DMS153 (cell line): ENCODE results near the gene CCNY.
"Not testable (repeated sequence)": the region's sequence is repeated elsewhere in the genome, so short reads cannot be mapped to it uniquely, and the experiment has no call there.

Source experiments
- DNase-seq: peaks from one replicate; lab custom pipeline; 2025; lab: John Stamatoyannopoulos, UW

CCNY gene

DNA sequence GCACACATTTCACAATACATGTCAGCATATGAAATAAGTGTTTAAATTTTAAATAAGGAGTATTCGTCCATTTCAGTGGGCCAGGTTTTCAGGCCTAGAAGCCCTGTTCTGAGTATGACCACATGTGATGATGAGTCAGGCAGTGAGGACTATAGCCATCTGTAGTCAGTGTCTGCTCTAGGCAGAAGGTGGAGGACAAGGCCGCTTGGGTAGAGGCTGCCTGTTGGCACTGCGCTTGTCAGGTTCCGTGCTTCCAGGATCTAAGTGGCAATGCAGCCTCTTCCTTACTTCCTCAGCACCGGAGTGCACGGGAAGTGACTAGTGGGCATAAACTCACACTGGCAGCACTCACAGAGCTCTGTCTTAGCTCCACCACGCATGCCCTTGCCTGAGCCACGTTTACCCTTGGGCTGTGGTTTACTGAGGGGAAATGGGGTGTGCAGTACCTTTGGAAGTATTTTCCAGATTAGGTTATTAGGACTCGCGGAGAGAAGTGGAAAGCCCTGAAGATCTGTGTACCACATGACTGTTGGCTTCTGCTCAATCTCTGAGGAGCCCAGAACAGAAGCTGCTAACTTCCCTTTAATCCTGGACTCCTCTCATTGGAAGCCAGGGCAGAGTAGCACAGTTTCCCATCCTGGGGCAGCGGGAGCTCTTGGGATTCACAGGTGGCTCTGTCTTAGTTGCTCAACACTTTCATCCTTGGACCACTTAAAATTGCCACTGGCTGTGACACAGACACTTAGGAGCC is 181.3 kb downstream of the CCNY start:
- DNase-seq = no peak

DNA sequence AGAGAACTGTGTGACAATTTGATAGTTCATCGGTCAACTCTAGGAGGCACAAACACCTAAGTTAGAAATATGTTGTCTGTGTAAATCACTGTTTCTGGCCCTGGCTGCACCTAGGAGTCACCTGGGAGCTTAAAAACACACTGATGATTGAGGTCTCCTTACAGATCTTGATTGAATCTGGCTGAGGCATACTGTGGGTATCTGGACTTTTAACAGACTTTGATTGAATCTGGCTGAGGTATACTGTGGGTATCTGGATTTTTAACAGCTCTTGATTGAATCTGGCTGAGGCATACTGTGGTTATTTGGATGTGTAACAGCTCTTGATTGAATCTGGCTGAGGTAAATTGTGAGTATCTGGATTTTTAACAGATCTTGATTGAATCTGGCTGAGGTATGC is 181.9 kb downstream of the CCNY start:
- DNase-seq = not testable (repeated sequence)

DNA sequence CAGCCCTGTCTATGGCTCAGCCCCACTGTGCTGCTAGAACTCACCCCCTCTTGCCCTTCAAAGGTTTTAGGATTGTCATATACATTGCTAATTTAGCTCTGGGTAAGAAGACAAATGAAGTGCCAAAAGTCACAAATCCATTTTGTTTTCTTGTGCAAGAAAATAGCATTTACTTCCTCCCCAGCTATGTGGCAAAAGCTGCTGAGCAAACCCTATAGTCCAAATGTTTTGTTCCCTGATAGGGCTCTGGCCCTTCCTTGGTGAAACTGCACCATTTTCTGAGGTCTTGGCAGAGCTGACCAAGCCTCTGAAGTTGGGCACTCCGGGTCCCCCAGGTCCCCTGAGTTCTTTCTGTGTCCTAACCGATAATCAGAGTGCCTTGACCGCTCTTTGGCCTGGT is 184.7 kb downstream of the CCNY start:
- DNase-seq = no peak

DNA sequence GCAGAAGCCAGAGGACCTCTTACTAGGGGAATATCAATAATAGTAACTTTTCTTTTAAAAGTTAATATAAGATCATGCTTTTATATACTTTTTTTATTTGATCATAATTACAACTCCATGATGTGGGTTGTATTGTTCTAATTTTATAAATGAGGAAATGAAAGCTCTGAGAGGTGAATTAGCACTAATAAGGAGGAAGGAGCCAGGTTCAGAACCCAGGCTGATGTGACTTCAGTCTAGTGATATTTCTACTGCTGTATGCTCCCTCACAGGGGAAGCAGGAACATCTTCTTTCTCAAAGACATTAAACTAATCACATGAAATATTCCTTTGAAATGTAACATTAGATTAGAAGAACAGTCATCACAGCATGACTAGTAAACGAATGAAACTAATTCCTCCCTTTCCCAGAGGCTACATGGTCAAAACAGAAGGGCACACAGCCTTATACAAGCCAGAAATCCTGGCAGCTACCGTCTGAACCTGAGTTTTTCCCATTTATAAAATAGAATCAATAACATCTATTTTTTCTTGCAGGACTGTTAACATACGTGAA is 187.4 kb downstream of the CCNY start:
- DNase-seq = no peak

DNA sequence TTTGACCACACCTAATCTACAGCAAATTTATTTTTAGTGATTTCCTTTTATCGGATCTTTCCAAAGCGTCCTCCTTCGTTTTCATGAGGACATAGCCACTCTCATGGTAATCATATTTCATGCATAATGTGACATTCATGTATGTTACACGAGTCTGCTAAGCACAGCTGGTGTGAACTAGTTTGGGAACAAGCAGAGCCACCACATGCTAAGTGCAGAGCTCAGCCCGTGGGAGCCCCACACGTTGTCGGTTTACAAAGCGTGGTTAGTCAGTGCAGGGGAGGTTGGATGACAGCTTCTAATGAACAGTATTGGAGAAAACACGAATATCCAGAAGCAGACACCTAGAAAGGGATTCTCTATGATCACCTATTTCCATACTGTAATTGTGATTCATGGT is 190.4 kb downstream of the CCNY start:
- DNase-seq = no peak

DNA sequence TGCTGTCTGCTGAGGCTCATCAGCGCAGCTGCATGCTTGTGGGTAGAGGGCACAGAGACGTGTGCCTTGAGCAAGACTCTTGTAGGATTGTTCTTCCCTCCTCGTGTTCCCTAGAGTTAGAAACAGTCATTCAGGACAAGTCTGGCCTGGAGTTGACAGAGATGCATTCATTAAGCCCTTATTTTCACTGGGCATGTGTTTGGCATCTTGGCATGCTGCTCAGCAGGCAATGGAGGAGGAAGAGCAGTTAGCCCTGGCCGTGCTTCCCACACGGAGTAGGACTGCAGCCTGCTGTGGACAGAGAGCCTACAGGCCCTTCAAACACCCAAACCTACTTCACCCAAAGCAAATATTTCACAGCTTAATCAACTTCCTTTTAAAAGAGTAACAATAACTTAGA is 195.8 kb downstream of the CCNY start:
- DNase-seq = no peak

DNA sequence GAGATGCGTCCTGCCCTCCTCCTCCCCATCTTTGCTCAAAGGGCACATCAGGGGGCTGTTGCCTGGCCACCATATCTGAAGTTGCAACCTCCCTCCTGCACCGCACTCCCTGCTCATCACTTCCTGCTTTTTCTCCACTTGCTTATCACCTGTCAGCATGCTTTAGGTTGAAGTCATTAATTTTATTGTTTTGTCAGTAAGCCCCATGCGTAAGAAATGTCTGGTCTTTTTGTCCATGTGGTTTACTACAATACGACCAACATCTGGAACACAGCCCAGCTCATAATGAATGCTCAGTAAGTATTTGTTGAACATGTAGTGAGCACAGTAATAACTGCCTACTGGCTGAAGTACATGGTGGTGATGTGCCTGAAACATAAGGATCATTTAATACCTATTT is 197.3 kb downstream of the CCNY start:
- DNase-seq = peak; percentile 47

DNA sequence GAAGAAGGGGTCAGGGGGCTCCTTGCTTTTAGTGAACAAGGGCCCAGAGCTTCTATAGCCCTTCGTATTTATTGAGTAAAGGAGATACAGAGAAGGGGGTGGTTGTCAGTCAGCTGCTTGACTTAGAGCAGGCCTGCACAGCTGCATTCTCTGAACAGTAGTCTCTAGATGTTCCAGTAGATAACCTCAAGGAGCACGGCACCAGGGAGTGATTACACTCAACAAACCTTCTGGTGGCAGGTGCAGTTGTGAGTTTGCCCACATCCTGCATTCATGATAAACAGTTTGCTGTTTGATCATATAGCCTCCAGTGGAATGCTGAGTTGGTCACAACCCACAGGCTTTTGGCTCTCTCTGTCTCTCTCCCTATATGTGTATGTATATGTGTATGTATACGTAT is 198.8 kb downstream of the CCNY start:
- DNase-seq = no peak

DNA sequence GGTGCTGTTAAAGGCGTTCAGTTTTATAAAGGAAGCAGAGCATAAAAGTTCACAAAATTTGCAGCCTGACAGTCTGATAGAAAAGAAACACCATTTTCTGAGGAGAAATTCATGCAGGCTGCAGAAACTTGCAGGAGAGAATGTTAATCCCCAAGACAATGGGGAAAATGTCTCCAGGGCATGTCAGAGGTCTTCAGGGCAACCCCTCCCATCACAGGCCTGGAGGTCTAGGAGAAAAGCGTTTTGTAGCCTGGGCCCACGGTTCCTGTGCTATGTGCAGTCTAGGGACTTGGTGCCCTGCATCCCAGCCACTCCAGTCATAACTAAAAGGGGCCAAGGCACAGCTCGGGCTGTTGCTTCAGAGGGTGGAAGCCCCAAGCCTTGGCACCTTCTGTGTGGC is 200.5 kb downstream of the CCNY start:
- DNase-seq = no peak

DNA sequence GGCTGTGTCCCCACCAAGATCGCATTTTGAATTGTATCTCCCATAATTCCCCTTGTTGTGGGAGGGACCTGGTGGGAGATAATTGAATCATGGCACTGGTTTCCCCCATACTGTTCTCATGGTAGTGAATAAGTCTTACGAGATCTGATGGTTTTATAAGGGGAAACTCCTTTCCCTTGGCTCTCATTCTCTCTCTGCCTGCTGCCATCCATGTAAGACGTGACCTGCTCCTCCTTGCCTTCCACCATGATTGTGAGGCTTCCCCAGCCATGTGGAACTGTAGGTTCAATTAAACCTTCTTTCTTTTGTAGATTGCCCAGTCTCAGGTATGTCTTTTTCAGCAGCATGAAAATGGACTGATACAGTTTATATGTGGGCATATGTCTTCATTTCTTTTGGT is 201.6 kb downstream of the CCNY start:
- DNase-seq = not testable (repeated sequence)

DNA sequence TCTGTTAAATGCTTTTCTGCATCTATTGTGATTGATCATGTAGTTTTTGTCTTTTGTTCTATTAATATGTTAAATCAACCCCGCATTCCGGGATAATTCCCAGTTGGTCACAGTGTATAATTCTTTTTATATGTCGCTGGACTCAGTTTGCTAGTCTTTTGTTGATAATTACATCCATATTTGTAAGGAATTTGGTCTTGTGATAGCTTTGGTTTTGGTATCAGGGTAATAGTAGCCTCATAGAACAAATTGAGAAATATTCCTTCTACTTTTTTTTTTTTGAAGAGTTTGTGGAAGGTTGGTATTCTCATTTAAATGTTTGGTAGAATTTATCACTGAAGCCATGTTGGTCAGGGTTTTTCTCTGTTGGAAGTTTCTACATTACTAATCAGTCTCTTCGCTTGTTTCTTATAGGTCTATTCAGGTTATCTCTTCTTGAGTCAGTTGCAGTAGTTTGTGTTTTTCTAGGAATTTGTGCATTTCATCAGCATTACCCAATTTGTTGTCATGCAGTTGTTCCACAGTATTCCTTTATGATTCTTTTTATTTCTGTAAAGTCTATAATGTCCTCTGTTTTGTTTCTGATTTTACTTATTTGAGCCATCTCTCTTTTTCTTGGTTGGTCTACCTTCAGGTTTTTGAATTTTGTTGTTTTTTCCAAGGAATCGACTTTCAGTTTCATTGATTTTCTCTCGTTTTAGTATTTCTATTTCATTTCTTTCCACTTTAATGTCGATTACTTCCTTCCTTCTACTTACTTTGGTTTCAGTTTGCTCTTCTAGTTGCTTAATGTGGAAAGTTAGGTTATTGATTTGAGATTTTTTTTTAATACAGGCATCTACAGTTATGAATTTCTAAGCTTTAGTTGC is 204.2 kb downstream of the CCNY start:
- DNase-seq = no peak

DNA sequence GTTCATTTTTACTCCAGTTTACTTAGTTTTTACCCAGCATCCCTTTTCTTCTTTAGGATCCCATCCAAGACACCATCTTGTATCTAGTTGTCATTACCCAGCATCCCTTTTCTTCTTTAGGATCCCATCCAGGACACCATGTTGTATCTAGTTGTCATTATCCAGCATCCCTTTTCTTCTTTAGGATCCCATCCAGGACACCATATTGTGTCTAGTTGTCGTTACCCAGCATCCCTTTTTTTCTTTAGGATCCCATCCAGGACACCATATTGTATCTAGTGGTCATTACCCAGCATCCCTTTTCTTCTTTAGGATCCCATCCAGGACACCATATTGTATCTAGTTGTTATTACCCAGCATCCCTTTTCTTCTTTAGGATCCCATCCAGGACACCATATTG is 205.4 kb downstream of the CCNY start:
- DNase-seq = no peak

DNA sequence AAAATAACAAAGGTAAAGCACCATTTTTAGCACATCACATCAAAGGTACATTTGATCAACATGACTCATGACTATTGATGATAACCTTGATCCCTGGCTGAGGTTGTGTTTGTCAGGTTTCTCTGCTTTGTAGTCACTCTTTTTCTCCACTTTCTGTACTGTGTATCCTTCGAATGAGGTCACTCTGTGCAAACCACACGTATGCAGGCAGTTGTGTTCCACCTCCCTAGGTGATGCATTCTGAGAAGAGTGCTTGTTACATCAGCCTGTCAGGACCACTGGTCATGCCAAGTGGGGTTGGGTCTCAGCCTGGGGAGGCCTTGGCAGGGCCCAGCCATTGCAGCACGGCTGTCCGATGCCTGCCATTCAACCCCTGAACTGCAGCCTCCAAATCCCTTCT is 206.0 kb downstream of the CCNY start:
- no peak for DNase-seq

DNA sequence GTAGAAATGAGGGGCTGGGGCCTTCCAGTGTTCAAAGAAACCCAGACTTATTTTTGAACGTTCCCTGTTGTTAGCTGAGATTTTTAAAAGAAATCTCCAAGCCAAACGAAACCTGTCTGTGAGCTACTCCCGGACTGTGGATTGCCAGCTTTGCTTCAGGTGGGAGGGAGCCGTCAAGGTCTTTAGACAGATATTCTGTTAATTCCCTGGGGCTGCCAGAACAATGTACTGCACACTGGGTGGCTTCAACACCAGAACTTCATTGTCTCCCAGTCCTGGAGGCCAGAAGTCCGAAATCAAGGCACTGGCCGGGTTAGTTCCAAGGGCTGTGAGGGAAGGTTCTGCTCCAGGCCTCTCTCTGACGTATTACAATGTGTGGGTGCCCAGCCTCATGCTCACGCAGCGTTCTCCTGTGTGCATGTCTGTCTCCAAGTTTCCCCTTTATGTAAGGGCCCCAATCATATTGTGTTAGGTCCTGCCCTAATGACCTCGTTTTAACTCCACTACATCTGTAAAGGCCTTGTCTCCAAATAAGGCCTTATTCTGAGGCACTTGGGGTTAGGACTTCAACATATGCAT is 208.9 kb downstream of the CCNY start:
- DNase-seq = no peak

DNA sequence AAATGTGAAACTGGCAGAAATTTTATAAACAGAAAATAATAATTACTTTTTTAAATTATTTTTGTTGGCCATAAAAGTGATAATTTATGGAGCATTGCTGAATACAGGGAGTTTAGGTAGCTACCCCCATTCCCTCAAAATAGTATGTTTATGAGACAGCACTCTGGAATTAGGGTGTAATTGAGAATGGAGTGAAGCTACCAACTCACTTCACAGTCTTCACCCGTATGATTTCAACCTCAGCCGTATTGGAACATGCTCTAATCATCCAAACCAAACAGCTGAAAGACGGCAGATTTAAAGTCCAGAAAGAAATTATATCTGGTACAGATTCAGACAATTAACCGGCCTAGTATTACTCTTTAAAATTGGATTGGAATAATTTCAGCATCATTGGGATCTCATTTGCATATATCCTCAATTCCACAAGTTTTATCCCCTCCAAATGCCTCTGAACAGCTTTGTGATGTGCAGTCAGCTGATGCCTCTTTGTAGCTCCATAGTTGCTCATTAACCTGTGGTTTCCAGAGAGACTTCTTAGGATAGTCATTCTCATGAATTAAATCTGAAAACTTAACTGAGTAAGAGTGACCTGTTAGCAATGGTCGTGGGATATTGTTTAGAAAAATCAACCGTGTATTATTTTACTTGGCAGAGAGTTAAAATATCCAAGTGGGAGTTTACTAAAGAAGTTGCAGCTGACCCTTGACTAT is 209.7 kb downstream of the CCNY start:
- DNase-seq = no peak

DNA sequence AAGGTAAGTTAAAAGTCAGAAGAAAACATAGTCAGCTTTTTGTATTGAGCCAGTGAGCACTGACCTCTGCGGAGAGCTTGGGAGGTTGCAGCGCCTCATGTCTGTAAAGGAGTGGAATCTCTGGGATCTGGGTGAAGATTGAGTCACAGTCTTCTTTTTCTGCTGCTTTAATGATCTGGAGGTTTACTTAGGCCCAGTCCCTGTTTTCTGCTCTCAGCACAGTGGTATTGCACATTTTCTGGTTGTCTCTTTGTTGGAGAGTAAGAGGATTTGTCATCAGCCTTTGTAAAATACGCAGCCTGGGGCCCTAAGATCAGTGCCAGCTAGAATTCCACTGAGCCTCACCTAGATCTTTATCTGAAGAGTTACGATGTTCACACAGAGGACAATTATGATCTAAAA is 210.5 kb downstream of the CCNY start:
- DNase-seq = no peak

DNA sequence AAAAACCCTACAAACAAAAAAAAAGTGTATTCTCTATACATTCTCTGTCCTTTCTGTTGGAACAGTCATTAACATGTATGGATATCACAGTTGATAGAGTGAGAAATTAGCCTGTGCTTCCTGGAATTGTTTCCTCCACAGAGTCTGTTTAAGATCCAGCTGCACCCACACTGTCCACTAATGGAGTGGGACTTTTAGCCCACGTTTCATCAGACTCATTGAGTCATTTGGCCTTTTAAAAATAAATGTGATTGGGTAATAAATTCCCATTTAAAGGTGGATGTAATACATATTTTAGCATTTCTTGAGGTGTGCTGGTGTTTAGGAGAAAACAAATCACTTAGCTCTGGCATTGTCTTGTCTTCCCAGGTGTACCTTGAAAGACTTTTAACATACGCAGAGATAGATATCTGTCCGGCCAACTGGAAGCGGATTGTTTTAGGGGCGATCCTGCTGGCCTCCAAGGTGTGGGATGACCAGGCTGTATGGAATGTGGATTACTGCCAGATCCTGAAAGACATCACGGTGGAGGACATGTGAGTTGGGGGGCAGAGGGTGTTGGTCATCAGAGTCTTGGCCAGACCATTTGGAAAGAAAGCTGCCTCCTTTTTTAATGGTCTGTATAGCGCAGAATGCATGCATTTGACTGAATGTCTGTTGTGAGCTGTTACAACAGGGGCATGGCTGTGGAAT is 216.5 kb downstream of the CCNY start:
- DNase-seq = no peak

DNA sequence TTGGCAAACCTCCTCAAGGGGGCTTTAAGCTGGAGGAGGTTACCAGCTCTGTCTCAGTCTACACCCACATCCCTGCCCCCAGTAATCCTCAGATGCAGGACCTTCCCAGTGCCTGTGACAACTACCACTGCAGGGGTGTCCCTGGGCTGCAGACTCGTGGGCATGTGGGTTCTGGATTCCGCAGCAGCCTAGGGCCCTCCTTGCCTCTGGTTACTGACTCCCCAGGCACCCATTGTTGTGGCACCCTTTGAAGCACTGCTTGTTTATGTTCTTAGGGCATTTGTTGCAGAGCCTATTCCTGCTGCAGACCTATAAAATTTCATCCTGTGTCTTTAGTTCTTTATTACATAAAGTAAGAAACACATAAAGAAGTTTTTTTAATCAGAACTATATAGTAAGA is 217.7 kb downstream of the CCNY start:
- no peak for DNase-seq

DNA sequence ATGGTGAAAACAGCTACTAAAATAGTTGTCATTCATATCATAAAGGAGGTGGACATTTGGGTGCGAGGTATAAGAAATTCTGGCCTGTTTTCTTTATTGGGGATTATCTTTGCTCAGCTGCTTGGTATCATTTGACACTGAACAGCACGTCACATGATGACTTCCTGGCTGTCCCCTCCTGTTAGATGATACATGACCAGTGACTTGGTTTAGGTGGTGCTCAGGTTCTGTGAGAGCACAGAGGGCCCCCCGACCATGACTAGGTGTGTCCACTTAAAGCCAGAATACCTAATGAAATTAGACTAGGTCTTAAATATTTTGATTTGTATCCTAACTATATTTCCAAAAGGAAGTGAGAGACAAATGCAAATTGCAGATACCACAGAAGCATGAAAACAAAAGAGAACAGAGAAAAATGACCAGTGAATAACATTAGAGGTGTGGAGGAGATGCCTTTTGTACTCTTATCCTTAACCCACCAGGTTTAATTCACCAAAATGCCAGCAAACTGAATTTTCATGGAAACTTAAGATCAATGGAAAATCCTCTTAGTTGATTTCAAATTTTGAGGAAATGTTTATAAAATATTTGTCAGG is 218.2 kb downstream of the CCNY start:
- no peak for DNase-seq

DNA sequence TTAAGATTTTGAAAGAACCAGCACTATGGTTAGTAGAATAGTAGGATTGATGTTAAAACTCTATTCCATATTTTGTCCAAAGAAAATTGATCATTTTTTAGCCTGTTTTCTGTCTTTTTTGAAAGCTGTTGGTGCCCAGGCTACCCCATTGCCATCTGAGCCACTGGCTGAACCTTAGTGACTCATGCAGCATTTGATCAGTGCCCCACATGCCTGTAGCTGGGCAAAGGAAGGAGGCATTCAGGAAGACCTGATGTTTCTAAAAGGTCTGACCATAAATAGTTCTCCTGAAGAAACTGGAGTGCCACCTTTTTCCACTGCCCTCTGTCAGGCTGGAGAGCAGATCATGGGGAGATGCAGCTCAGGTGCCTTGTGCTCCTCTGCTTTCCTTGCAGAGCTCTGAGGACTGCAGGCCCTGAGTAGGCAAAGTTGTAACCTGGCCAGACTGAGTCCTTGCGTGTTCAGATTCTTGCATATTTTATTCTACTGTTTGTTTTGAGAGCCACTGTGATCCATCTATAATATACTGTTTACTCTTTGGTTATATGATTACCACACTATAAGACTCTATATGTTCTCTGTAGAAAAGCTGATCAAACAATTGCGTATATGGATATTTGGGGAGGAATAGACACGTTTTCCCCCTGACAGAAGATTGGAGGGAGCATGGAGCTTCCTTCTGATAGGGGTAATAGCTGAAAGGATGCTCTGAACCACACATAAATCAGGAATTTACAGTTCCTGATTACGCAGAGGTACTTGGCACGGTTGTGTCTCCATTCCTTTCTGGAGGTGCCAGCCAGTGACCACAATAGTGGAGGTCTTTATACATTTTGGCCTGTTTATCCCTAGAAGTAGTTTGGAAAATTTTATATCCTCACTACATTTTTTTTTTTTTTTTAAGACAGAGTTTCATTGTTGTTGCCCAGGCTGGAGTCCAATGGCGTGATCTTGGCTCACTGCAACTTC is 219.9 kb downstream of the CCNY start:
- no peak for DNase-seq
